ENCODE results near the gene MAP3K7. TPM values are rescaled to one million over a fixed set of nuclear protein-coding genes. Genes with fewer than 3 reads are reported as not detected.

The MAP3K7 gene
- total RNA-seq, 4 donors from 2014 or later = 18.4 to 44.9 (median 26.3) TPM

- Histone ChIP-seq H3K4me1 (peaks cover 55% of the 10 kb centered on the region), H3K36me3 (no peaks in the 10 kb centered on the region), H3K27me3 (peaks cover 6% of the 10 kb centered on the region), H3K4me3 (peak overlapping the region; percentile 100), H3K27ac (no peak overlapping the region), H3K9me3 (no peaks in the 10 kb centered on the region)
- 73% methylated on average over 2 of the region's 2 CpGs for WGBS
- no peak for TF ChIP-seq EP300 (IDR thresholded peaks at IDR 0.05)
- DNase-seq (ENCODE audit: low spot score in 2 of 2) = no peak
Measured at GRCh38 chr6:90584636-90585255, 2.1 kb downstream of the MAP3K7 start.

DNA sequence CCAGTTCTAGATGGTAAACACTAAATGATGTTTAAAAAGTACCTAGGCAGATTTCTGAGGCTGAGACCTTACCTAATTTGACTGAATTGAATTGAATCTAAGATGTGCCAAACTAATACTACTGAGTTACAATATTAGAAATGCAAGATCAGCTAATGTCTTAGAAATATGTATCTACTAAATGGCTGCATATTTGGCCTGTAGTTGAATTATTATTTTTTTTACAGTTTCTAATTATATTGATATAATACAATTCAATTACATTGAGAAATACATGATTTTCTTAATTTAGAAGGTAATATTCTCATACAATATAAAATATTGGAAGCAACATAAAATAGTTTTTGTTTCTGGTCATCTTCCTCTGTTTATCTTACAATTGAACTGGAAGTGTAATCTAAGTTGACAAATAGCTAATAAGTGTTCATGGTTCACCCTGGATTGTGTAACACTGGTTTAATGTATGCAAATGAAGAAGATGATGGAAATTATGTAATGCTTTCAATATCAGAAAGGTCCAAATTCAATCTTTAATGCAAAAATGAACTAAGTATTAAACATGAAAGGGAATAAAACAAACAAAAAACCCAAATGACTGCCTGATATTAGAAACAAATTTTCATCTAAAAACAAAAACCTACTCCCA, 2.9 kb downstream of the MAP3K7 start:
- no peak for TF ChIP-seq POLR2AphosphoS5 (IDR thresholded peaks at IDR 0.05)
- no peak for TF ChIP-seq EP300 (IDR thresholded peaks at IDR 0.05)
- no peak for TF ChIP-seq CTCF (IDR thresholded peaks at IDR 0.05)
- no peak for TF ChIP-seq POLR2A (IDR thresholded peaks at IDR 0.05)
- H3K4me3 ChIP-seq = no peak overlapping the region
- DNase-seq (ENCODE audit: low spot score in 2 of 2) = no peak
- H3K27me3 ChIP-seq = no peaks in the 10 kb centered on the region
- H3K4me1 ChIP-seq = peaks cover 55% of the 10 kb centered on the region
- H3K27ac ChIP-seq = no peak overlapping the region
- H3K36me3 ChIP-seq = no peaks in the 10 kb centered on the region
- H3K9me3 ChIP-seq = no peaks in the 10 kb centered on the region

- TF ChIP-seq POLR2AphosphoS5 (IDR thresholded peaks at IDR 0.05) = no peak
- no peak for TF ChIP-seq EP300 (IDR thresholded peaks at IDR 0.05)
- no peak for DNase-seq (ENCODE audit: low spot score in 2 of 2)
- no peaks in the 10 kb centered on the region for H3K36me3 ChIP-seq
- no peaks in the 10 kb centered on the region for H3K9me3 ChIP-seq
- no peak overlapping the region for H3K27ac ChIP-seq
- no peak overlapping the region for H3K4me3 ChIP-seq
- H3K4me1 ChIP-seq = peaks cover 58% of the 10 kb centered on the region
- H3K27me3 ChIP-seq = no peaks in the 10 kb centered on the region
- WGBS = 95% methylated on average over 2 of the region's 2 CpGs
Measured at GRCh38 chr6:90583179-90583835, 3.6 kb downstream of the MAP3K7 start.

GRCh38 chr6:90581146-90581545, 5.7 kb downstream of the MAP3K7 start:
- Histone ChIP-seq H3K27me3 (no peaks in the 10 kb centered on the region), H3K9me3 (no peaks in the 10 kb centered on the region), H3K4me1 (peaks cover 51% of the 10 kb centered on the region), H3K4me3 (no peak overlapping the region), H3K27ac (no peak overlapping the region), H3K36me3 (no peaks in the 10 kb centered on the region)
- TF ChIP-seq POLR2AphosphoS5 (IDR thresholded peaks at IDR 0.05) = no peak
- no peak for TF ChIP-seq POLR2A (IDR thresholded peaks at IDR 0.05)
- TF ChIP-seq EP300 (IDR thresholded peaks at IDR 0.05) = no peak
- TF ChIP-seq CTCF (IDR thresholded peaks at IDR 0.05) = no peak
- no peak for DNase-seq (ENCODE audit: low spot score in 2 of 2)
- WGBS = 58% methylated on average over 1 of the region's 1 CpG

DNA sequence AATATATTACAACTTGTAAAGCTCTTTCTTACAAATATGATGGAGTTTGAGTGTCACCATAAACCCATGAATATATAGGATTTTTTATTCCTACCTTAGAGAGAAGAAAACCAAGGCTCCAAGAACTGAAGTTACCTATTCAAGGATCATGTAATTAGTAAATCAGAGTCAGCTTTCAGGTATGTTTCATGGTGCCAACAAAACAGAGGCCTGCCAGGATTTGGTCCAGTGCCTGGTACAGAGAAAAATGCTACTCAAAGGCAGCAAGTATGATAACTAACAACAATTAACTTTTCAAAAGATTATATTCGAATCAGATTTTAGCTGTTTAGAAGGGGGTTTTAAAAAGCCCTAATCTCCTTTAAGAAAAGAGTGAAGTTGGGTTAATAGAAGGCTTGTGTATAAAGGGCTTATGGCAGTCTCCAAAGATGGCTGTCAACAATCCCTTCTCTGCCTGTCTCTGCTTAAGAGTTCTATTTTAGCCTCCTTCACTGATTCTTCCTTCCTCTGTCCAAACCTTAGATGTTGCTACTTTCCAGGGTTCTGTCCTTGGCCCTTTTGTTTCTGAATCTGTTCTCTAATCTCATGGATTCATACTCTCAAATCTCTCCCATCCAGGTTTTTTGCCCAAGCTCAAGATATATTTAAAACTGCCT, 7.8 kb downstream of the MAP3K7 start:
- no peak overlapping the region for H3K27ac ChIP-seq
- no peaks in the 10 kb centered on the region for H3K9me3 ChIP-seq
- H3K36me3 ChIP-seq = no peaks in the 10 kb centered on the region
- TF ChIP-seq POLR2AphosphoS5 (IDR thresholded peaks at IDR 0.05) (no peak), CTCF (IDR thresholded peaks at IDR 0.05) (no peak), EP300 (IDR thresholded peaks at IDR 0.05) (no peak), POLR2A (IDR thresholded peaks at IDR 0.05) (no peak)
- H3K4me3 ChIP-seq = no peak overlapping the region
- H3K27me3 ChIP-seq = no peaks in the 10 kb centered on the region
- DNase-seq (ENCODE audit: low spot score in 2 of 2) = no peak
- 42% methylated on average over 1 of the region's 1 CpG for WGBS
- peaks cover 39% of the 10 kb centered on the region for H3K4me1 ChIP-seq

- Histone ChIP-seq H3K36me3 (peaks cover under 1% of the 10 kb centered on the region), H3K4me3 (no peak overlapping the region), H3K27me3 (no peaks in the 10 kb centered on the region), H3K27ac (no peak overlapping the region), H3K4me1 (peaks cover 27% of the 10 kb centered on the region), H3K9me3 (no peaks in the 10 kb centered on the region)
- TF ChIP-seq POLR2A (IDR thresholded peaks at IDR 0.05) = no peak
- no peak for TF ChIP-seq CTCF (IDR thresholded peaks at IDR 0.05)
- TF ChIP-seq POLR2AphosphoS5 (IDR thresholded peaks at IDR 0.05) = no peak
- TF ChIP-seq EP300 (IDR thresholded peaks at IDR 0.05) = no peak
- 78% methylated on average over 3 of the region's 3 CpGs for WGBS
- DNase-seq (ENCODE audit: low spot score in 2 of 2) = no peak
Measured at GRCh38 chr6:90575267-90575666, 11.6 kb downstream of the MAP3K7 start.

All from suprapubic skin (tissue), 4 donors.